H1 (cell line): Measurements from ENCODE around the gene PCDHGB7. TPM values are rescaled to one million over a fixed set of nuclear protein-coding genes. Genes with fewer than 3 reads are reported as not detected.

Experiments used
- GABPA ChIP-seq: IDR thresholded peaks from 2 replicates; pipeline ENCODE4 v1.6.1; 2011; ENCODE audit warnings: mild to moderate bottlenecking, low read length, moderate library complexity, borderline replicate concordance; ENCODE audit not compliant: insufficient read depth
- KDM5A ChIP-seq: fragments of 200-600 bp; IDR thresholded peaks from 2 replicates; pipeline ENCODE4 v1.7.1; 2012; ENCODE audit warnings: mild to moderate bottlenecking, low read length, inconsistent platforms, mixed read lengths
- NANOG ChIP-seq: IDR thresholded peaks from 2 replicates; pipeline ENCODE4 v1.6.1; 2011; ENCODE audit warnings: low read length, low read depth, mild to moderate bottlenecking, inconsistent platforms; ENCODE audit not compliant: insufficient read depth, poor library complexity, severe bottlenecking
- POLR2A ChIP-seq, 2 experiments: IDR thresholded peaks; 1 replicate in 1 of 2; 2 replicates in 1 of 2; pipeline ENCODE4 v1.6.1; 2011; ENCODE audit warnings: low read depth in 2 of 2, low read length in 2 of 2, mild to moderate bottlenecking in 2 of 2; ENCODE audit errors: control extremely low read depth in 1 of 2
- SIN3A ChIP-seq, 2 experiments: IDR thresholded peaks in 1 of 2; conservative IDR thresholded peaks in 1 of 2; 2 replicates each; pipeline ENCODE4 v1.6.1; 2011 to 2012; ENCODE audit warnings: low read length in 2 of 2, improper control_type of control experiment in 1 of 2, low read depth in 1 of 2, mild to moderate bottlenecking in 1 of 2
- polyA plus RNA-seq, 7 experiments: library from polyadenylated mRNA; depleted of rRNA in 3 of 7; stranded (reverse) in 5 of 7; unstranded in 2 of 7; fragments of >200 nt in 5 of 7; fragments of 200-250 nt in 2 of 7; gene quantifications; 1 replicate in 5 of 7; 2 replicates in 1 of 7; 4 replicates in 1 of 7; pipeline versions ENCODE4 v1.2.1 to v1.2.3, GENCODE V29; 2011 to 2013; ENCODE audit warnings: missing spikeins in 2 of 7, mixed read lengths in 2 of 7
- total RNA-seq: library from RNA; stranded (reverse); fragmentation: NEBNext Ultra II Directional; extraction: Animal tissue kit (Norgen Biotek cat#: 25700); gene quantifications from 2 replicates; pipeline ENCODE4 v1.2.1, GENCODE V29; 2021
- TF ChIP-seq, protein P1 (sequence below): fragments of 300-600 bp; sonication (generic); IDR thresholded peaks from 2 replicates; pipeline ENCODE4 v1.7.1; 2012; ENCODE audit warnings: low read length, moderate library complexity, mild to moderate bottlenecking, inconsistent platforms; ENCODE audit not compliant: insufficient replicate concordance
- TF ChIP-seq, protein P2 (sequence below): IDR thresholded peaks from 2 replicates; pipeline ENCODE4 v1.6.1; 2012; ENCODE audit warnings: low read length, inconsistent platforms

The PCDHGB7 gene
- total and polyA plus RNA-seq, 2 of the 8 experiments (the other 6 are each of a cell fraction or from before 2014, with no cell fraction given), result 4.1 to 9.5 TPM

DNA sequence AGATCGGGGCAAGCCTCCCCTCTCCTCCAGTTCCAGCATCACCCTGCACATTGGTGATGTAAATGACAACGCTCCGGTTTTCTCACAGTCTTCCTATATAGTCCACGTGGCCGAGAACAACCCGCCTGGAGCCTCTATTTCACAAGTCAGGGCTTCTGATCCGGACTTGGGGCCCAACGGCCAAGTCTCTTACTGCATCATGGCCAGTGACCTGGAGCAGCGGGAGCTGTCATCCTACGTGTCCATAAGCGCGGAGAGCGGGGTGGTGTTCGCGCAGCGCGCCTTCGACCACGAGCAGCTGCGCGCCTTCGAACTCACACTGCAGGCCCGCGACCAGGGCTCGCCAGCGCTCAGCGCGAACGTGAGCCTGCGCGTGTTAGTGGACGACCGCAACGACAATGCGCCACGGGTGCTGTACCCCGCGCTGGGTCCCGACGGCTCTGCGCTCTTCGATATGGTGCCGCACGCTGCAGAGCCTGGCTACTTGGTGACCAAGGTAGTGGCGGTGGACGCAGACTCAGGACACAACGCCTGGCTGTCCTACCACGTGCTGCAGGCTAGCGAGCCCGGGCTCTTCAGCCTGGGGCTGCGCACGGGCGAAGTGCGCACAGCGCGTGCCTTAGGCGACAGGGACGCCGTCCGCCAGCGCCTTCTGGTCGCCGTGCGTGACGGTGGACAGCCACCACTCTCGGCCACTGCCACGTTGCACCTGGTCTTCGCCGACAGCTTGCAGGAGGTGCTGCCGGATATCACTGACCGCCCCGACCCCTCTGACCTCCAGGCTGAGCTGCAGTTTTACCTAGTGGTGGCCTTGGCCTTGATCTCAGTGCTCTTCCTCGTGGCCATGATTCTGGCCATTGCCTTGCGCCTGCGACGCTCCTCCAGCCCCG, 28.1 kb upstream of the PCDHGB7 start (continued):
- TF ChIP-seq, protein P1, sequence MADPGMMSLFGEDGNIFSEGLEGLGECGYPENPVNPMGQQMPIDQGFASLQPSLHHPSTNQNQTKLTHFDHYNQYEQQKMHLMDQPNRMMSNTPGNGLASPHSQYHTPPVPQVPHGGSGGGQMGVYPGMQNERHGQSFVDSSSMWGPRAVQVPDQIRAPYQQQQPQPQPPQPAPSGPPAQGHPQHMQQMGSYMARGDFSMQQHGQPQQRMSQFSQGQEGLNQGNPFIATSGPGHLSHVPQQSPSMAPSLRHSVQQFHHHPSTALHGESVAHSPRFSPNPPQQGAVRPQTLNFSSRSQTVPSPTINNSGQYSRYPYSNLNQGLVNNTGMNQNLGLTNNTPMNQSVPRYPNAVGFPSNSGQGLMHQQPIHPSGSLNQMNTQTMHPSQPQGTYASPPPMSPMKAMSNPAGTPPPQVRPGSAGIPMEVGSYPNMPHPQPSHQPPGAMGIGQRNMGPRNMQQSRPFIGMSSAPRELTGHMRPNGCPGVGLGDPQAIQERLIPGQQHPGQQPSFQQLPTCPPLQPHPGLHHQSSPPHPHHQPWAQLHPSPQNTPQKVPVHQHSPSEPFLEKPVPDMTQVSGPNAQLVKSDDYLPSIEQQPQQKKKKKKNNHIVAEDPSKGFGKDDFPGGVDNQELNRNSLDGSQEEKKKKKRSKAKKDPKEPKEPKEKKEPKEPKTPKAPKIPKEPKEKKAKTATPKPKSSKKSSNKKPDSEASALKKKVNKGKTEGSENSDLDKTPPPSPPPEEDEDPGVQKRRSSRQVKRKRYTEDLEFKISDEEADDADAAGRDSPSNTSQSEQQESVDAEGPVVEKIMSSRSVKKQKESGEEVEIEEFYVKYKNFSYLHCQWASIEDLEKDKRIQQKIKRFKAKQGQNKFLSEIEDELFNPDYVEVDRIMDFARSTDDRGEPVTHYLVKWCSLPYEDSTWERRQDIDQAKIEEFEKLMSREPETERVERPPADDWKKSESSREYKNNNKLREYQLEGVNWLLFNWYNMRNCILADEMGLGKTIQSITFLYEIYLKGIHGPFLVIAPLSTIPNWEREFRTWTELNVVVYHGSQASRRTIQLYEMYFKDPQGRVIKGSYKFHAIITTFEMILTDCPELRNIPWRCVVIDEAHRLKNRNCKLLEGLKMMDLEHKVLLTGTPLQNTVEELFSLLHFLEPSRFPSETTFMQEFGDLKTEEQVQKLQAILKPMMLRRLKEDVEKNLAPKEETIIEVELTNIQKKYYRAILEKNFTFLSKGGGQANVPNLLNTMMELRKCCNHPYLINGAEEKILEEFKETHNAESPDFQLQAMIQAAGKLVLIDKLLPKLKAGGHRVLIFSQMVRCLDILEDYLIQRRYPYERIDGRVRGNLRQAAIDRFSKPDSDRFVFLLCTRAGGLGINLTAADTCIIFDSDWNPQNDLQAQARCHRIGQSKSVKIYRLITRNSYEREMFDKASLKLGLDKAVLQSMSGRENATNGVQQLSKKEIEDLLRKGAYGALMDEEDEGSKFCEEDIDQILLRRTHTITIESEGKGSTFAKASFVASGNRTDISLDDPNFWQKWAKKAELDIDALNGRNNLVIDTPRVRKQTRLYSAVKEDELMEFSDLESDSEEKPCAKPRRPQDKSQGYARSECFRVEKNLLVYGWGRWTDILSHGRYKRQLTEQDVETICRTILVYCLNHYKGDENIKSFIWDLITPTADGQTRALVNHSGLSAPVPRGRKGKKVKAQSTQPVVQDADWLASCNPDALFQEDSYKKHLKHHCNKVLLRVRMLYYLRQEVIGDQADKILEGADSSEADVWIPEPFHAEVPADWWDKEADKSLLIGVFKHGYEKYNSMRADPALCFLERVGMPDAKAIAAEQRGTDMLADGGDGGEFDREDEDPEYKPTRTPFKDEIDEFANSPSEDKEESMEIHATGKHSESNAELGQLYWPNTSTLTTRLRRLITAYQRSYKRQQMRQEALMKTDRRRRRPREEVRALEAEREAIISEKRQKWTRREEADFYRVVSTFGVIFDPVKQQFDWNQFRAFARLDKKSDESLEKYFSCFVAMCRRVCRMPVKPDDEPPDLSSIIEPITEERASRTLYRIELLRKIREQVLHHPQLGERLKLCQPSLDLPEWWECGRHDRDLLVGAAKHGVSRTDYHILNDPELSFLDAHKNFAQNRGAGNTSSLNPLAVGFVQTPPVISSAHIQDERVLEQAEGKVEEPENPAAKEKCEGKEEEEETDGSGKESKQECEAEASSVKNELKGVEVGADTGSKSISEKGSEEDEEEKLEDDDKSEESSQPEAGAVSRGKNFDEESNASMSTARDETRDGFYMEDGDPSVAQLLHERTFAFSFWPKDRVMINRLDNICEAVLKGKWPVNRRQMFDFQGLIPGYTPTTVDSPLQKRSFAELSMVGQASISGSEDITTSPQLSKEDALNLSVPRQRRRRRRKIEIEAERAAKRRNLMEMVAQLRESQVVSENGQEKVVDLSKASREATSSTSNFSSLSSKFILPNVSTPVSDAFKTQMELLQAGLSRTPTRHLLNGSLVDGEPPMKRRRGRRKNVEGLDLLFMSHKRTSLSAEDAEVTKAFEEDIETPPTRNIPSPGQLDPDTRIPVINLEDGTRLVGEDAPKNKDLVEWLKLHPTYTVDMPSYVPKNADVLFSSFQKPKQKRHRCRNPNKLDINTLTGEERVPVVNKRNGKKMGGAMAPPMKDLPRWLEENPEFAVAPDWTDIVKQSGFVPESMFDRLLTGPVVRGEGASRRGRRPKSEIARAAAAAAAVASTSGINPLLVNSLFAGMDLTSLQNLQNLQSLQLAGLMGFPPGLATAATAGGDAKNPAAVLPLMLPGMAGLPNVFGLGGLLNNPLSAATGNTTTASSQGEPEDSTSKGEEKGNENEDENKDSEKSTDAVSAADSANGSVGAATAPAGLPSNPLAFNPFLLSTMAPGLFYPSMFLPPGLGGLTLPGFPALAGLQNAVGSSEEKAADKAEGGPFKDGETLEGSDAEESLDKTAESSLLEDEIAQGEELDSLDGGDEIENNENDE, result no peak
- TF ChIP-seq KDM5A (no peak), POLR2A (IDR thresholded peaks at IDR 0.05; ENCODE audit: control extremely low read depth in 1 of 2, low read depth in 2 of 2, low read length in 2 of 2) (no peak), GABPA (no peak), NANOG (no peak), SIN3A (conservative IDR thresholded peaks at IDR 0.05 in 1 of 2, IDR thresholded peaks at IDR 0.05 in 1 of 2; ENCODE audit: low read depth in 1 of 2, low read length in 2 of 2) (no peak)
- TF ChIP-seq, protein P2, sequence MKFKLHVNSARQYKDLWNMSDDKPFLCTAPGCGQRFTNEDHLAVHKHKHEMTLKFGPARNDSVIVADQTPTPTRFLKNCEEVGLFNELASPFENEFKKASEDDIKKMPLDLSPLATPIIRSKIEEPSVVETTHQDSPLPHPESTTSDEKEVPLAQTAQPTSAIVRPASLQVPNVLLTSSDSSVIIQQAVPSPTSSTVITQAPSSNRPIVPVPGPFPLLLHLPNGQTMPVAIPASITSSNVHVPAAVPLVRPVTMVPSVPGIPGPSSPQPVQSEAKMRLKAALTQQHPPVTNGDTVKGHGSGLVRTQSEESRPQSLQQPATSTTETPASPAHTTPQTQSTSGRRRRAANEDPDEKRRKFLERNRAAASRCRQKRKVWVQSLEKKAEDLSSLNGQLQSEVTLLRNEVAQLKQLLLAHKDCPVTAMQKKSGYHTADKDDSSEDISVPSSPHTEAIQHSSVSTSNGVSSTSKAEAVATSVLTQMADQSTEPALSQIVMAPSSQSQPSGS, result no peak
